SK-MEL-5 (cell line): Measurements from ENCODE around the gene DNAJB8. TPM values are rescaled to one million over a fixed set of nuclear protein-coding genes. Genes with fewer than 3 reads are reported as not detected.

Experiments used
- DNase-seq: peaks from one replicate; pipeline ENCODE4 v3.0.0-alpha.2; 2016; ENCODE audit warnings: low read depth, low spot score
- in situ Hi-C: cut with HindIII; loops from 2 replicates; pipeline ENCODE4 v1.10.0; 2016; ENCODE audit warnings: low sequenced_read_pairs, high pct_unique_total_duplicates, low pct_unique_long_range_greater_than_20kb
- total RNA-seq: library from RNA; depleted of rRNA; stranded (reverse); fragments of >200 nt; shearing (Covaris generic); gene quantifications from 2 replicates; pipeline ENCODE4 v1.2.3, GENCODE V29; 2014; rRNA removed

The DNAJB8 gene
- total RNA-seq, 1 experiment from 2014 or later: not detected

DNA sequence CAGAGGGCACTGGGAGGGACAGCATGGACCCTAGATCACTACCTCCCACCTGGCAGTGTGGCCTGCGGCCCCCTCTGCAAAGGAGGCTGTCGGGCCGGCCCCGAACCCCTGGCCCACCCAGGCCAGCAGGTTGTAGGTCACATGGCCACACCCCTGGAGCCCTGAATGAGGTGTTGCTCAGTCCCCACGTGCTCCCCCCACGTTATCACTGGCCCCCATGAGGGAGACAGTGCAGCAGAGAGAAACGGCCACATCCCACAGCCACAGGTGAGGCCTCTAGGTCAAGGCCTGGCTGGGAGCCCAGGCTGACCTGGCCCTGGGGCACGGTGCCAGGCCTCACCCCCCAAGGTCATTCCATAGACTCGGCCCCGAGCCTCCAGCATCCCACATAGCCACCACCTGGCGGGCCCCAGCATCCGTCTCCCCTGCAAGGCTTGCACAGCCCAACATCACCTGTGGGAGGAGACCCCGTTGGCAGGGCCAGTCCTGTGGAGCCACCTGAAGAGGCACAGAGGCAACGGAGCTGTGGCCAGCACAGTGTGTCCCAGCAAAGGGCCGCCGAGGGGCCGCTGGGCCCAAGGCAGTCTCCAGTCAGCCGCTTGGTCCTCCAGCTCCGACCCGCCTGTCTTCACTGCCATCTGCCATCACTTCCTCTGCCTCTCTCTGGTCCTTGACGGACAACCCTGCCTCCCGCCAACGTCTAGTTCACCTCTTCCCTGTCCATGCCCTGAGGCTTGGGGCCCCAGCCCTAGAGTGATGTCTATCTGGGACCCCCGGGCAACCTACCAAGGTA lies 53.1 kb downstream of the DNAJB8 start:
- no peak for DNase-seq
- in situ Hi-C loops: no loop called here

- no peak for DNase-seq
- in situ Hi-C loops: no loop called here
These were observed 53.7 kb downstream of the DNAJB8 start for GRCh38 chr3:128413003-128413370.

Other genes starting within 250 kb of the DNAJB8 start
- 0.75 and 1.8 TPM in 2 replicates for gene GATA2, start 26.3 kb upstream of the DNAJB8 start, total RNA-seq
- gene RPN1, start 183.9 kb upstream of the DNAJB8 start, total RNA-seq: 570 and 632 TPM in 2 replicates